HG03469 (cell line): ENCODE measurements around the gene PEAK1.

Experiments used
- ATAC-seq: cut with Tn5 transposase; IDR thresholded peaks from one replicate; pipeline ENCODE4 v1.9.1; 2021; ENCODE audit warnings: mild to moderate bottlenecking, moderate library complexity, moderate number of reproducible peaks; ENCODE audit not compliant: unreplicated experiment

PEAK1 gene

GRCh38 chr15:77143616-77144015, 276.3 kb downstream of the PEAK1 start:
- no peak for ATAC-seq

DNA sequence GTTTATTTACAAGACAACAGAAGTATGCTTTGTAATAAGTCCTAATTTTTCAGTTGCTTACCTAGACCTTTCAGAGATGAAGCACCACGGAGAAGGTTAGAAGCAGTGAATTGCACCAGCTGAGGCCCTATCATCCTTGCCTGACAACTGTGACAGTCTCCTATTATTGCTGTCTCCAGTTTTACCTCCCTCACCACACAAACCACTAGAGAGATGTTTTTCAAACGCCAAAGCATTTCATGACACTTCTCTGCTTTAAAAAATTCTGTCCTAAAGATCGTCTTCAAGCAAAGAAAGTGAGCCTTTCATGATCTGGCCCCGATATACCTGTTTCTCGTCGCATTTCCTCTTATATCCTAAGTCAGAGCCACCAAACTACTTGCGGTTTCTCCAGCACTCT, 276.7 kb downstream of the PEAK1 start:
- no peak for ATAC-seq

DNA sequence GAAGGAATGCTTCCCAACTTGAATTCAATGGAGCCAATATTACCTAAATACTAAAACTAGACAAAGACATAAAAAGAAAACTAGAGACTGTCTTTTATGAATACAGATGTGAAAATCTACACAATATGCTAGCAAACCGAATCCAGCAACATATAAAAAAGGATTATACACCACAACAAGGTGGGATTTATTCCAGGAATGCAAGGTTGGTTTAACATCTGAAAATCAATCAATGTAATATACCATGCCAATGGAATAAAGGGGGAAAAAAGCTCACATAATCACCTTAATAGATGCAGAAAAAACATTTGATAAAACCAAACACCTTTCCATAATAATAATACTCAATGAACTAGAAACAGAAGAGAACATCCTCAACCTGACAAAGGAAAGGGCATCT, 279.7 kb downstream of the PEAK1 start:
- no peak for ATAC-seq

GRCh38 chr15:77139312-77139711, 280.6 kb downstream of the PEAK1 start:
- ATAC-seq = no peak

- no peak for ATAC-seq
Observed at GRCh38 chr15:77138167-77138522, 281.8 kb downstream of the PEAK1 start.

DNA sequence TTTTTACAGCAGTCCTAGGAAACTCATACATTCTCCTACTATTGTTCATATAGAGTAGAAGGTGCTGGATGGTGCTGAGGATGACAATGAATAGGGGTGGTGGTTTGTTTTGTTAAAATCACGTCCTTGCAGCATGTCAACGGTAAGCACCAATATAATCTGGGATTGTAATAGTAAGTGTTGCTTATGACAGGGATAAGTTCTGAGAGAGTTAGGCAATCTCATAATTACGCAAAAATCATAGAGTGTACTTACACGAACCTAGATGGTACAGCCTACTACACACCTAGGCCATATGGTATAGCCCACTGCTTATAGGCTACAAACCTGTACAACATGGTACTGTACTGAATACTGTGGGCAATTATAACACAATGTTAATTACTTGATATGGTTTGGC, 284.7 kb downstream of the PEAK1 start:
- no peak for ATAC-seq

DNA sequence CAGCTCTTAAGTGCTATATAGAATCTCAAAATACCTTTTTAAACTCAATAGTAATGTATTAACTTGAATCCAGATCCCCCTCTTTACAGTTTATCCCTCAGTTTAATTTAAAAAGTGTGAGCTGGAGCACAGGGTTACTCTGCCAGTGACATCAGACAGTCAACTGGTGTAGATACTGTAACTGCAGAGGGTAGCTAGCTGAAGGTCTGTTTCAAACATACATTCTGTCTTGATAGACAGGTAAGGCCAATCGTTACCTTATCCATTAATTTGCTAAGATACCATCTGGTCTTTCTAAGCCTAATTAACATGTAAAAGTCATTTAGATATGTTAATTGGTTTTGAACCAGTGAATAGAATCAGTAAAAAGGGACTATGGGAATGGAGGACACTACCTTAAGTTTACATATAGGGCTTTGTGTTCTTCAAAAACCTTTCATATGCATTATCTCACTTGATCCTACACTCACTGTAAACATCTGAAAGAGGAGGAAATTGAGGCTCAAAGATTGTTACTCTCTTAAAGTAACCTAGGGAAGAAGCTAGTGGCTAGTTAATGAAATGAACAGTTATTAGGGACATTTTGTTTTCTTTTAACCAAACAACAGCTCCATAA, 289.5 kb downstream of the PEAK1 start:
- no peak for ATAC-seq

DNA sequence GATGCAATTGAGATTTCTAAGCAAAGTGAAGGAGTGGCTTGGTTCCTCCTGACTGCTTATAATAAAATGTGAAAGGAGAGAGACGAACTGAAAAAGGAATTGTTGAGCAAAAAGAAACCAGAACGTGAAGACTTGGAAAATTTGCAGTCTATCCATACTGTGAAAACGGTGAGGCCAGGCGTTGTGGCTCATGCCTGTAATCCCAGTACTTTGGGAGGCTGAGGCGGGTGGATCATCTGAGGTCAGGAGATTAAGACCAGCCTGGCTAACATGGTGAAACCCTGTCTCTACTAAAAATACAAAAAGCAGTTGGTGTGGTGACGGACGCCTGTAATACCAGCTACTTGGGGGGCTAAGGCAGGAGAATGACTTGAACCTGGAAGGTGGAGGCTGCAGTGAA, 292.3 kb downstream of the PEAK1 start:
- ATAC-seq = no peak

DNA sequence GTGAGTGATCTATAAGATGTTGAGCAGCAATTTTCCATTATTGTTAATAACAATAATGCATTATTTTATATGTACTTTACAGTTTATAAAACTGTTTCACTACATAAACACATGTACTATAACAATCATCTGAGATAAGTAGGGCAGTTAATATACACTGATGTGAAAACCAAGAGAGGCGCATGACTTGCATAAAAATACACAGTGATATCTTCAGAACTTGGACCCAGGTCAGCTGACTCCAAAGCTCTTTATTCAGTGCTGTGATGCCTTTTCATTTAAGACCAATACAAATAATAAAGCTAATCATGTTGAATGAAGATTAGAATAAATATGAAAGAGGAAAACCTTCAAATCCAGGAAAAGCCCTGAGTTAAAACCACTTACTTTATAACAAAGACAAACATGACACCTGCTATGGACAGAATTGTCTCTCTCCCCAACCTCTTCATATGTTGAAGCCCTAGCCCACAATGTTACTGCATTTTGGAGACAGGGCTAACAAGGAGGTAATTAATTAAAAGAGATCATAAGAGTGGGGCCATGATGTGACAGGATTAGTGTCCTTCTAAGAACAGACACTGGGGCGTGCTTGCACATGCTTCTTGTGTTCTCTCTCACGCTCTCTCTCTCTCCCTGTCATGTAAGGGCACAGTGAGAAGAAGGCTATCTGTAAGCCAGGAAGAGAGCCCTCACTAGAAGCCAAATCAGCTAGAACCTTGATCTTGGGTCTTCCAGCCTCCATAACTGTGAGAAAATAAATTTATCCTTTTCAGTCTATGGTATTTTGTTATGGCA, 293.2 kb downstream of the PEAK1 start:
- ATAC-seq = no peak

DNA sequence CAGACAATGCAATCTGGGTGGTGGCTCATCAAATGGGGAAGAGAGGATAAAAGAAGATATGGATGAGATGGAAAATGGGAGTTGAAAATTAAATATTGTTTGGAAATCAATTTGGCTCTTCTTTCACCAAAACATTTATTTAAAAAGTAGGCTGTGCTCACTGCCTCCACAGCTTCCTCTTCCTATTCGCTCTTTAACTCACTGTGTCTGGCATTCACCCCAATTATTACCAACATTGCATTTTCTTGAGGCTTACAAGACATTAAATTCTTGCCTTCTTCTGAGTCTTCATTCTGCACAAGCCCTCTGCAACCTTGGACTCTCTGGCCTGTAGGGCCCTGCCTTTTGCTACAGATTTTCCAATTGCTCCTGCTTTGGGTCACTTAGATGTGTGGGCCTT, 296.1 kb downstream of the PEAK1 start:
- no peak for ATAC-seq

- no peak for ATAC-seq
Observed at GRCh38 chr15:77122576-77122975, 297.3 kb downstream of the PEAK1 start.

DNA sequence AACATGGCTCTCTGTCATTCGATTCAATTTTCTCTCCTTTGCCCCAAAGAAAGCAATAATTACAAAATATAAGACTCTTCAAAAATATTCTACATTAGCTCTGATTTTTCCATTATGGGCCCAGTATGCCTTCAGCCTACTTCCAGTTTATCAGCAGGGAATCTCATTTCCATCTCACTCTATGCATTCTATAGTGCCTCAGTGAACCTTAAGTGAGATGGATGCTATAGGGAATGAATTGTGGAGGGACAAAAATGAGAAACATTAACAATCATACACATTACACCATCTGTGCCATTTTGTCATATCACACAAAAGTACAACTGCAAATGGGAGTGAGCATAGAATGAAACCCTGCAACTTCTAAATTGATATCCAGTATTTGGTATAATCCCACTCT, 298.3 kb downstream of the PEAK1 start:
- ATAC-seq = no peak

DNA sequence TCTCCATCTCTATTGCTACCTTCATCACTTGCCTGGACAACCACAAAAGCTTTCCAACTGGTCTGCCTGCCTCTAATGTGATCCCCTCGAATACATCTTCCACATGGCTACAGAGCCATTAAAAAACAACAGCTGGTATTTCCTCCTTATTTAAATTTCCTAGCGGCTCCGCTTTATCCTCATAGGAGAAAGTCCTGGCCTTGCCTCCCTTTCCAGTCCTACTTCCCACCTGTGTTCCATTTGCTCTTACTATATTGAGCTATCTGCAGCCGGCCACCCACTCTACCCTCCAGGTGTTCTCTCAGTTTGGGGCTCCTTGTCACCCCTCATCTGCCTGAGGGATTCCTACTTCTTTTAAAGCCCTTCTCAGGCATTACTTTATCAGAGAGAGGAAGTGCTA, 299.3 kb downstream of the PEAK1 start:
- no peak for ATAC-seq

GRCh38 chr15:77119446-77119845, 300.5 kb downstream of the PEAK1 start:
- ATAC-seq = no peak

DNA sequence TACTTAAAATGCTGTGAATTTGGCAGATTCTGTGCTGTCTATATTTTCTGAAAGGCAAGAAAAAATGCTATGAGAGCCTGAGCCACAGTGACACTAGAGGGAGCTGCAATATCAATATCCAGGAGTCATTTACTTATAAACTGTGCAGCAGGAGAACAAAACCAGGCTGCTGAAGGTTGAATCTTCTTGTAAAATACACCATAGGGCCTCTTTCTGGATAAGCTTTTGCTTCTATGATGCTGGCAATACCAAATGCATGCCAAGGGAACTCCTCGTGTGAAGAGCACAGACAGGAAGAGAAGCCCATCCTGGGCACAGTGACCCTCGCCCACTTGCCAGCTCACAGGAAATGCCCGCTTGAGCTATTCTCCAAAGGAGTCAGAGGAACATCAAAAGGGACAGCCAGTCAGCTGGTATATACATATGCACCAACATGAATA, 301.0 kb downstream of the PEAK1 start:
- no peak for ATAC-seq

- no peak for ATAC-seq
Observed at GRCh38 chr15:77115179-77115578, 304.7 kb downstream of the PEAK1 start.

DNA sequence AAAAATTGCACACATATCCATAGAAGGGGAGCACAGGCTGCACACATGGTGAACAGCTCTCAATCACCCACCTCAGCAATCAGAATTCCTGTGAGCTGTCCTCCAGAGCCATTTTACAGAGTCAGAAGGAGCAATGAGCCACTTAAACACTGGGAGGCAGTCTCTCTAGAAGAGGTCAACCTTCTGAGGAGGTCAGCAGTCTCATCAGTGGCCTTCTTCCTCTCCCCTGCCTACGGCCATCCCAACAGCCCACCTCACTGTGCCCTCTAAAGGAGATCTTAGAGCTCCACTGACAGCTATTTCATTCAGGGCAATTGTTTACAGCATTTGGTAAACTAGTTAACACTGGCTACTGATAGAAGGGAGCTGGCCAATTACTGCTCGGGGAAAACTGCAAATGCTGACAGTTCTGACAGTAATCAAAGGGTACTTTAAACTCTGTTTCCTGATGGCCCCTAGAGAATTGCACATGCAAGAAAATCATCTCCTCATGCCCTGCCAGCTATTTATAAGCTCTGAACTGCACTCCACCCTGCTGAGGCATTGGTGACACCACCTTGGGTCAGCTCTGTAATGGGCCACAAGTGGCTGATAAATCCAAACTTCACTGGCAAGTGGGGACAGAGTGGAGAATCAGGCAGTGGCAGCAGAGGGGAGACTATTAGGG, 306.9 kb downstream of the PEAK1 start:
- no peak for ATAC-seq

DNA sequence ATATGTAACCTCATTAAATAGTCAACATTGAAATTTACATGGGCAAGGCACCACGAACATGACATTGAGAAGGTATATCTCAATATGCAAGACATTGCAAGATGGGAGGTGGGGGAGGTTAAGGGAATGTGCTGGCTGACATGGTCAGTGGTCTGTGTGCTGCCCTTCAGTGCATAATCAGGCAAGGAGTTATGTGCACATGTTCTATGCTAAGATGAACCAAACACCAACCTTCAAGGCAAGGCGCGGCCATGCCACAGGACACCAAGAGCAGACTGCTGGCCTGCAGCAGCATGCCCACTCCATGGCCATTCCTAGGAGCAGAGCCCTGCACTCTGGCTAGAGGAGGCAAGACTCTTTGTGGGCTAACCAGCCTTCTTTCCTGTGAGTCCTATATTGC, 308.1 kb downstream of the PEAK1 start:
- ATAC-seq = no peak

GRCh38 chr15:77107531-77108355, 312.2 kb downstream of the PEAK1 start:
- no peak for ATAC-seq

GRCh38 chr15:77107068-77107467, 312.8 kb downstream of the PEAK1 start:
- ATAC-seq = no peak

- ATAC-seq = no peak
Observed at GRCh38 chr15:77104155-77104554, 315.7 kb downstream of the PEAK1 start.
